ENCODE results near the gene GPR31.
"Not testable (repeated sequence)": the region's sequence is repeated elsewhere in the genome, so short reads cannot be mapped to it uniquely, and the experiment has no call there.

Gene GPR31

GRCh38 chr6:167181351-167181750, 23.6 kb upstream of the GPR31 start:
- not testable (repeated sequence) for H2AFZ ChIP-seq (ENCODE audit: low read depth, low read length); H3K36me3 ChIP-seq (ENCODE audit: insufficient read depth, low read length); H3K9me3 ChIP-seq (ENCODE audit: low read length); H3K27me3 ChIP-seq (ENCODE audit: insufficient read depth, low read length); H3K4me3 ChIP-seq (ENCODE audit: low read length); H3K4me1 ChIP-seq (ENCODE audit: insufficient read depth, low read length)

GRCh38 chr6:167180086-167180485, 22.3 kb upstream of the GPR31 start:
- H3K36me3 ChIP-seq (ENCODE audit: insufficient read depth, low read length); H3K4me3 ChIP-seq (ENCODE audit: low read length); H3K9me3 ChIP-seq (ENCODE audit: low read length); H3K4me1 ChIP-seq (ENCODE audit: insufficient read depth, low read length); H2AFZ ChIP-seq (ENCODE audit: low read depth, low read length); H3K27me3 ChIP-seq (ENCODE audit: insufficient read depth, low read length): not testable (repeated sequence)

- H3K9me3 ChIP-seq (ENCODE audit: low read length); H3K36me3 ChIP-seq (ENCODE audit: insufficient read depth, low read length); H2AFZ ChIP-seq (ENCODE audit: low read depth, low read length); H3K4me3 ChIP-seq (ENCODE audit: low read length); H3K27me3 ChIP-seq (ENCODE audit: insufficient read depth, low read length); H3K4me1 ChIP-seq (ENCODE audit: insufficient read depth, low read length): not testable (repeated sequence)
Observed at GRCh38 chr6:167178896-167179655, 21.3 kb upstream of the GPR31 start.

GRCh38 chr6:167177271-167177670, 19.5 kb upstream of the GPR31 start:
- not testable (repeated sequence) for H2AFZ ChIP-seq (ENCODE audit: low read depth, low read length); H3K36me3 ChIP-seq (ENCODE audit: insufficient read depth, low read length); H3K27me3 ChIP-seq (ENCODE audit: insufficient read depth, low read length); H3K4me1 ChIP-seq (ENCODE audit: insufficient read depth, low read length); H3K9me3 ChIP-seq (ENCODE audit: low read length); H3K4me3 ChIP-seq (ENCODE audit: low read length)

- H2AFZ ChIP-seq (ENCODE audit: low read depth, low read length); H3K4me1 ChIP-seq (ENCODE audit: insufficient read depth, low read length); H3K36me3 ChIP-seq (ENCODE audit: insufficient read depth, low read length); H3K27me3 ChIP-seq (ENCODE audit: insufficient read depth, low read length); H3K4me3 ChIP-seq (ENCODE audit: low read length); H3K9me3 ChIP-seq (ENCODE audit: low read length): not testable (repeated sequence)
Observed at GRCh38 chr6:167172011-167172410, 14.2 kb upstream of the GPR31 start.

GRCh38 chr6:167171300-167171699, 13.5 kb upstream of the GPR31 start:
- H3K27me3 ChIP-seq (ENCODE audit: insufficient read depth, low read length); H3K4me3 ChIP-seq (ENCODE audit: low read length); H3K9me3 ChIP-seq (ENCODE audit: low read length); H3K36me3 ChIP-seq (ENCODE audit: insufficient read depth, low read length); H2AFZ ChIP-seq (ENCODE audit: low read depth, low read length); H3K4me1 ChIP-seq (ENCODE audit: insufficient read depth, low read length): not testable (repeated sequence)

GRCh38 chr6:167169867-167170266, 12.1 kb upstream of the GPR31 start:
- H3K4me3 ChIP-seq (ENCODE audit: low read length); H3K36me3 ChIP-seq (ENCODE audit: insufficient read depth, low read length); H2AFZ ChIP-seq (ENCODE audit: low read depth, low read length): not testable (repeated sequence)

GRCh38 chr6:167168296-167168695, 10.5 kb upstream of the GPR31 start:
- H3K4me3 ChIP-seq (ENCODE audit: low read length), result not testable (repeated sequence)

More at GRCh38 chr6:167169867-167170266, 12.1 kb upstream of the GPR31 start:
- H3K27me3 ChIP-seq (ENCODE audit: insufficient read depth, low read length); H3K9me3 ChIP-seq (ENCODE audit: low read length); H3K4me1 ChIP-seq (ENCODE audit: insufficient read depth, low read length): not testable (repeated sequence)

GRCh38 chr6:167167699-167168098, 9.9 kb upstream of the GPR31 start:
- H3K9me3 ChIP-seq (ENCODE audit: low read length); H3K4me3 ChIP-seq (ENCODE audit: low read length); H3K27me3 ChIP-seq (ENCODE audit: insufficient read depth, low read length); H3K36me3 ChIP-seq (ENCODE audit: insufficient read depth, low read length); H3K4me1 ChIP-seq (ENCODE audit: insufficient read depth, low read length); H2AFZ ChIP-seq (ENCODE audit: low read depth, low read length): not testable (repeated sequence)

More at GRCh38 chr6:167168296-167168695, 10.5 kb upstream of the GPR31 start:
- H3K36me3 ChIP-seq (ENCODE audit: insufficient read depth, low read length); H3K27me3 ChIP-seq (ENCODE audit: insufficient read depth, low read length); H3K4me1 ChIP-seq (ENCODE audit: insufficient read depth, low read length); H2AFZ ChIP-seq (ENCODE audit: low read depth, low read length); H3K9me3 ChIP-seq (ENCODE audit: low read length): not testable (repeated sequence)

- H3K36me3 ChIP-seq (ENCODE audit: insufficient read depth, low read length), result no peaks in the 10 kb centered on the region
- H2AFZ ChIP-seq (ENCODE audit: low read depth, low read length), result no peak overlapping the region
Observed at GRCh38 chr6:167165858-167166471, 8.2 kb upstream of the GPR31 start.

GRCh38 chr6:167164261-167164660, 6.5 kb upstream of the GPR31 start:
- Histone ChIP-seq H3K4me3 (ENCODE audit: low read length) (no peak overlapping the region), H3K27me3 (ENCODE audit: insufficient read depth, low read length) (peaks cover 3% of the 10 kb centered on the region), H3K36me3 (ENCODE audit: insufficient read depth, low read length) (no peaks in the 10 kb centered on the region), H3K4me1 (ENCODE audit: insufficient read depth, low read length) (peaks cover 13% of the 10 kb centered on the region), H2AFZ (ENCODE audit: low read depth, low read length) (no peak overlapping the region), H3K9me3 (ENCODE audit: low read length) (no peaks in the 10 kb centered on the region)

More at GRCh38 chr6:167165858-167166471, 8.2 kb upstream of the GPR31 start:
- H3K9me3 ChIP-seq (ENCODE audit: low read length), result no peaks in the 10 kb centered on the region
- H3K4me1 ChIP-seq (ENCODE audit: insufficient read depth, low read length), result peaks cover 10% of the 10 kb centered on the region
- peaks cover 3% of the 10 kb centered on the region for H3K27me3 ChIP-seq (ENCODE audit: insufficient read depth, low read length)
- no peak overlapping the region for H3K4me3 ChIP-seq (ENCODE audit: low read length)

- H3K27me3 ChIP-seq (ENCODE audit: insufficient read depth, low read length), result peaks cover 3% of the 10 kb centered on the region
- no peak overlapping the region for H3K4me3 ChIP-seq (ENCODE audit: low read length)
- H3K36me3 ChIP-seq (ENCODE audit: insufficient read depth, low read length), result no peaks in the 10 kb centered on the region
- H3K4me1 ChIP-seq (ENCODE audit: insufficient read depth, low read length), result peaks cover 13% of the 10 kb centered on the region
- H3K9me3 ChIP-seq (ENCODE audit: low read length), result no peaks in the 10 kb centered on the region
- no peak overlapping the region for H2AFZ ChIP-seq (ENCODE audit: low read depth, low read length)
Observed at GRCh38 chr6:167163476-167164011, 5.8 kb upstream of the GPR31 start.

GRCh38 chr6:167162591-167162990, 4.8 kb upstream of the GPR31 start:
- Histone ChIP-seq H3K36me3 (ENCODE audit: insufficient read depth, low read length) (no peaks in the 10 kb centered on the region), H3K9me3 (ENCODE audit: low read length) (no peaks in the 10 kb centered on the region), H2AFZ (ENCODE audit: low read depth, low read length) (no peak overlapping the region), H3K4me3 (ENCODE audit: low read length) (no peak overlapping the region), H3K27me3 (ENCODE audit: insufficient read depth, low read length) (peaks cover 3% of the 10 kb centered on the region), H3K4me1 (ENCODE audit: insufficient read depth, low read length) (peaks cover 18% of the 10 kb centered on the region)
